NK-92 (cell line): ENCODE results near the gene ATPAF2.
"Not testable (repeated sequence)": the region's sequence is repeated elsewhere in the genome, so short reads cannot be mapped to it uniquely, and the experiment has no call there.

Source experiments
- DNase-seq: peaks from one replicate; lab custom pipeline; 2025; ENCODE audit not compliant: unreplicated experiment; lab: John Stamatoyannopoulos, UW

The ATPAF2 gene

DNA sequence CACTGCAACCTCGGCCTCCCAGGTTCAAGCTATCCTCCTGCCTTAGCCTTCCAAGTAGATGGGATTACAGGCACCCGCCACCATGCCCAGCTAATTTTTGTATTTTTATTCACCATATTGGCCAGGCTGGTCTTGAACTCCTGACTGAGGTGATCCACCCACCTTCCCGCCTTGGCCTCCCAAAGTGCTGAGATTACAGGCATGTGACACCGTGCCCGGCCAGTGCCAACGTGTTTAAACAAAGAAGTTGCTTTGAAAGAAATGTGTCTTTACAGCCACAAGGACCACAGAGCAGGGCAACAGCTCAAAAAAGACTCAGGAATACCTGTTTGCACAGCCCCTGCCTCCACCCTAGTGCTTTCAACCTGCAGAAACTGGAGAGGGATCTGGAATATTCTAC, 25.0 kb downstream of the ATPAF2 start:
- DNase-seq = no peak

DNA sequence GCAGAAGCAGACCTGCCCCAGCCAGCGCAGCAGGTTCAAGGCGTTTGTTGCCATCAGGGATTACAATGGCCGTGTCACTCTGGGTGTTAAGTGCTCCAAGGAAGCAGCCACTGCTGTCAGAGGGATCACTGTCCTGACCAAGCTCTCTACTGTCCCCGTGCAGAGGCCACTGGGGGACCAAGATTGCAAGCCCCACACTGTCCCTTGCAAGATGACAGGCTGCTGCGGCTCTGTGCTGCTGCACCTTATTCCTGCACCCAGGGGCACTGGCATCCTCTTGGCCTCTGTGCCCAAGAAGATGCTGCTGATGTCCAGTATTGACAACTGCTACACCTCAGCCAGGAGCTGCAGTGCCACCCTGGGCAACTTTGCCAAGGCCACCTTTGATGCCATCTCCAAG, 27.7 kb downstream of the ATPAF2 start:
- no peak for DNase-seq

DNA sequence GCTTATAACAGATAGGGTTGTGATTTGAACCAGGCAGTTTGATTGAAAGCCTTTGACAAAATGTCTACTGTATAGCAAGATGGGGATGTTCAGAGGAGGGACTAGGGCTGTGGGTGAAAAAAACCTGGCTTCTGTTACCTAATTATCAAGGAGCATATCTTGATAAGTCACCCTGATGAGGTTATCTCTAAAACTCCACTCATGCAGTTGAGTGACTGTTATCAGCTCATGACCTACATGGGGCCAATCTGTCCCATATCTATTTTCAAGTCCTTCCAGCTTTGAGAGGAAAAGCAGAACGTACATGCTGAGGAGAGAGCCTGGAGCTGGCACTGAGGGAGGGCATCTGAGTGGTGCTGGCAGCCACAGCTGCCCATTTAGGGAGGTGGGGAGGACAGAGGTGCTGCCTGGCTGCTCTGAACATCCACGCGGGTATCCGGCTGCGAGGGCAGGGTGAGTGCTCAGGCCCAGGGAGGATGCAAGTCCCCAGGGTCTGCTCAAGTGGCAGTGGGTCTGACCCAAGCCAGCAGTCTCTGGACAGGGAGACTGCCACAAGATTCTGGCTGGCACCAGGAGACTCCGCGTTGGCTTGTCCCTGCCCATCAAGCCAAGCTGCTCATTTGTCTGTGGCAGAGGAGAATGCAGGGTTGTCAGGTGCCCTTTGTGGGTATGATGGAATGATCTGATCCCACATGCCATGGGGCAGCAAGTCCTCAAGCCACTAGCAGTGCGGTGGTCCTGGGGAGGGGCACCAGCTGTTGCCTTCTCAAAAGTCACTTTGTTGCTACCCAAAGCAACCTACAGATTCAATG, 29.2 kb downstream of the ATPAF2 start:
- no peak for DNase-seq

DNA sequence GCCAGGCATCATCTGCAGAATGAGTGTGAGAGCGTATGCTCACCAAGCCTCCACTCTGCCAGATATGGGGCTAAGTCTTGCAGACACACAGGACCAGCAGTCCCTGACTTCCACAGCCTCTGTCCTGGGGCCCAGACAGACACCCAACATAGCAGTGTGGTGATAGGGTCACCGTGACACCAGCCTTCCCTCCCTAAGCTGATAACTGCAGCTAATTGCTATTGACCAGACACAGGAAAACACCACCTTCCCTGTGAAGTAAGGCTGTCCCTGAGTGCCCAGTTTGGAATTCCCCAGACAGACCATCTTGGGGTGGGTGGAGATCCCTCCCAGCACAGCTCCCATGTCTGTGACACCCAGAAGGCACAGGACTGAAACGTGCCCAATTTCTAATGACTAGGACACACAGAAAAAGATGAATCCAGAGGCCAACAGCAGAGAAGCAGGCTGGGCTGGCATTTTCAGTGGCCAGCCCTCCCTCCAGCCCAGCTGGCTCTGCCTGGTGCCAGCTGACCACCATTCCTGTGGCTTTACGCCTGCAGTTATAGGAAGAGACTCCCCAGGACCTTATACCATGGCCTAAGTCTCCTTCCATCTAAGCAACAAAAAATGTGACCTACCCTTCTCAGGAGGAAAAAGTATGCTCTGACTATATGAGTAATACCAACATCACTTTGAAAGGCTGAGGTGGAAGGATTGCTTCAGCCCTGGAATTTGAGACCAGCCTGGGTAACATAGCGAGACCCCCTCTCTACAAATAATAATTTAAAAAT, 30.3 kb downstream of the ATPAF2 start:
- no peak for DNase-seq

DNA sequence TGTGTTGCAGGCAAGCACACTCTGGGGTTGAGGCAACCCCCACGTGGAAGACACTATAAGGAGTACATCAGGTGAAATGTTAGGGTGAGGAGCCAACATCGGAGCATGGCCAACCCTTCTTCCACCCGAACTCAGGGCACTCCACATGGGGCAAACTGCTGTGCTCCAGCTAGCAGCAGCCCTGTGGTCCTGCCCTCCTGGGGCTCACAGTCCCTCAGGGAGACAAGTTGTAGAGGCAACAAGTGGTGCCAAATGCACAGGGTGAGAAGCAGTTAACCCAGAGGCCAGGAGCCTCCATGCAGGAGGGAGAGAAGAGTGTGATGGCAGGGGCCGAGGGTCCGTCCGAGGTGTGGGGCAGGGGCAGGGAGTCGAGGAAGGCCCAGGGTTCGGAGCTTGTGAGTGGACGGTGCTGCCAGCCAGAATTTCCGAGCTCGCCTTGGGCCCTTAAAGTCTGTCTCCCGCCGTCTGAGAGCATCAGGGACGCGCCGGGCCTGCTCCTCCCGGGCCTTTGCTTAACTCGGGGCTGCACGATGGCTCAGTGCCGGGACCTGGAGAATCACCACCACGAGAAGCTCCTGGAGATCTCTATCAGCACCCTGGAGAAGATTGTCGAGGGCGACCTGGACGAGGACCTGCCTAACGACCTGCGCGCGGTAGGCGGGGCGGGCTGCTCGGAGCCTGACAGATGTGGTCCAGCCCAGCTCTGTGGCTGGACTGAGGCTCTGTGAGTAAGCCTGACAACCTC, 32.3 kb downstream of the ATPAF2 start:
- DNase-seq = no peak

DNA sequence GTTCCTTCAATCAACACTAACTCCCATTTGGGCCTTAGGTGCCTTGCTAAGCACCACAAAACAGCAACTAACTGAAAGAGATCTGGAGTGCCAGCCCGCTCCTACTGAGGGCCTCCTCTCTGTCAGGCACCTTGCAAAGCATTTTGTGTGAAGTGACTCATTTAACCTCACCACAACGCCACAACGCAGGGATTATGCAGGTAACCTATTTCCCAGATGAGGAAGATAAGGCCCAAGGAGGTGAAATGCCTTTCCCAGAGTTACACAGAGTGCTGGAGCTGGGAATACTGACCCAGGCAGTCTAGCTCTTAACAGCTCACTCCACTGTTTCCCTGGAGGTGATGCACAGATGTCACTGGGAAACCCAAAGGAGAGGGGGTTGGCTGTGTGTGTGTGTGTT, 33.5 kb downstream of the ATPAF2 start:
- no peak for DNase-seq

DNA sequence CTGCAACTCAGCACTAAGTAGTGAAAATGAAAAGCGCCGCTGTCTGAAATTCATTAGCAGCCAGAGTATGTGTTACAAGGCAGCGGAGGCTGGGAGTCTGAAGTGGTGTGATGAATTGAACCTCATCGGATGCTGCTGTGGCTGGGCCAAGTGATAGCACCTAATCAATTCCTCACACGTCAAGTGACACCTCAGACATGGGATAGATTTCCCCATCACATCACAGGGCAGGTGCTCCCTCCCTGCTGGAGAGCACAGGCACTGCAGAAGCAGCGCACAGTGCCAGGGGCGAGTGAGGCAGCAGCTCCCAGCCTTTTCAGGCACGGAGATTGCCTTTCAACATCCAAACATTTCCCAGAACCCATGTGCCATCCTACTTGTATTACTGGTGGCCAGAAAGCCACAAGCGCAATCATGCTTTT, 34.1 kb downstream of the ATPAF2 start:
- DNase-seq = no peak

DNA sequence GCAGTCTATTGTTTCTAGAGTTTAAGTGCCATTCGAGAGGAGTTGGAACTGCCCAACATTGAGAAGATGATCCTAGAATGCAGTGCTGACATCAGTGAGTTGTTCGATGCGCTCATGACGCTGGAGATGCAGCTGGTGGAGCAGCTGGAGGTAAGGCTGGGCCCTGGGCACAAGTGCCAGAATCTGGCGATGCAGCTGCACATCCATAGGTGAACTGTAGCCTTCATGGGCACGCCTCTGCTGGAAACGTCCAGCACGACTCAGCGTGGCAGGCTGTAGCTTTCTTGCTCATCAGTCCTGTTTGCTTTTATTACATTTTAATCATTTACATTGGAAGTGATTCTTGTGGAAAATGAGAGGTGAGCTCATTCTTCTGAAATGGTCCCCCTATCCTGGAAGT, 34.6 kb downstream of the ATPAF2 start:
- DNase-seq = no peak

DNA sequence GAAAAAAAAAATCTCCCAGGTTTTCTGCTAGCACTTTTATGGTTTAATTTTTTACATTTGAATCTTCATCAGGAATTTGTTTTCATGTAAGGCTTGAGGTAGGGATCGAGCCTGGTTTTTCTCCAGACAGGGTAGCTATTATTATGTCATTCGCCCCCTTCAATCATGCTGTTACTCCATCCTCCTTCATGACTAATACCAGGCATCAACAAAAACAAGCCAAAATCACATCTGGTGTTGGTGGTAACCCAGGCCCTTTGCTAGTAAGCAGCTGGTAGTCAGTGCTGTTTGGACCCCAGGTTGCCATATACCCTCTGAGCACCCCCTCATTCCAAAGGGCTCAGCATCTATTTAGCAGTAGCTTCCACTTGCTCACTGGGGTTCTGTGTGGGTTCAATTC, 36.8 kb downstream of the ATPAF2 start:
- no peak for DNase-seq

DNA sequence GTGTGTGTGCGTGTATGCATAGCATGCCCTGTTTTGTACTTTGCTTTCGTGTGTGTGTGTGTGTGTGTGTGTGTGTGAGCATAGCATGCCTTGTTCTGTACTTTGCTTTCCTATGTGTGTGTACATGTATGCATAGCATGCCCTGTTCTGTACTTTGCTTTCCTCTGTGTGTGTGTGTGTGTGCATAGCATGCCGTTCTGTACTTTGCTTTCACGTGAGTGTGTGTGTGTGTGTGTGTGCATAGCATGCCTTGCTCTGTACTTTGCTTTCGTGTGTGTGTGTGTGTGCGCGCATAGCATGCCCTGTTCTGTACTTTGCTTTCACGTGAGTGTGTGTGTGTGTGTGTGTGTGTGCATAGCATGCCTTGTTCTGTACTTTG, 38.9 kb downstream of the ATPAF2 start:
- no peak for DNase-seq

DNA sequence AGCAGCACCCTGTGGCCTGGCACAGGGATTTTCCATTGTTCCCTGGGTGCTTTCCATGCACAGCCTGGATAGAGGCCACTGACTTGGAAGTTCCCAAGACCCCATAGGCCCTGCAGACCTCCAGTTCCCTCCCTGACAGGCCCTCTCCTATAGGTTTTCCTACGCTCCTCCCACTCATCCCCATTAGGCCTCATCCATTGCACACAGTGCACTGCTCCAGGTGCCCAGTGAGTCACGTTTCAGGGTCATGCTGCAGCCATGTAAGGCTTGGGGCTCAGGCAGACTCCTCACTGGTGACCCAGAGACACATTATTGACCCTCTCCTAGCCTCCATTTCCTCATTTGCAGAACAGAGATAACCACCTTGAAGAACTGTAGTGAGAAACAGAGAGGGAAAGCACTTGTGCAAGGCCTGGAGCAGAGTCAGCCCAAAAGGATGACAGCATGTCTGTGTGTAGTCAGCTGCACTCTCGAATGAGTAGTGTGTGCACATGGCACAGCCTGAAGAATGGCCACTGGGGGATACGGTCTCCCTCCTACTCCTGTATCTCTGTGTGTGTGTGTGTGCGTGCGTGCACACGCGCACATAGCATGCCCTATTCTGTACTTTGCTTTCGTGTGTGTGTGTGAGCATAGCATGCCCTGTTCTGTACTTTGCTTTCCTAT, 39.5 kb downstream of the ATPAF2 start:
- no peak for DNase-seq

DNA sequence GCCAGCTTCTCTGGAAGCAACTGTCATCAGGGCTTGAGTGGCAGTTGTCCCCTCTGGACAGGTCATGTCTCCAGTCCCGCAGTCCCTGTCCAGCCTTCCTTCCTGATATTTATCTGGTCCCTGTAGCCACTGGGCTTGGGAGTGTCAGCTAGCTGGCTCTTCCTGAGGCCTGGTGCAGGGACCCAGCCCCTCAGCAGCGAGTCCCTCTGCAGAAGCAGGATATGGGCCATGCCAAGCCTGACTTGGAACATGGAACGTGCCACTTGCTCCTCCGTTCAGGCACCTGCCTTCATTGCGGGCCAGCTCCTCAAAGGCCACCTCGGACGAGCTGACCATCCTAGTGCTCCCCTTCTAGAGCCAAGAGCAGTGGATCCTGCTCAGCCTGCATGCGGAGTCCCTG, 40.0 kb downstream of the ATPAF2 start:
- DNase-seq = no peak

DNA sequence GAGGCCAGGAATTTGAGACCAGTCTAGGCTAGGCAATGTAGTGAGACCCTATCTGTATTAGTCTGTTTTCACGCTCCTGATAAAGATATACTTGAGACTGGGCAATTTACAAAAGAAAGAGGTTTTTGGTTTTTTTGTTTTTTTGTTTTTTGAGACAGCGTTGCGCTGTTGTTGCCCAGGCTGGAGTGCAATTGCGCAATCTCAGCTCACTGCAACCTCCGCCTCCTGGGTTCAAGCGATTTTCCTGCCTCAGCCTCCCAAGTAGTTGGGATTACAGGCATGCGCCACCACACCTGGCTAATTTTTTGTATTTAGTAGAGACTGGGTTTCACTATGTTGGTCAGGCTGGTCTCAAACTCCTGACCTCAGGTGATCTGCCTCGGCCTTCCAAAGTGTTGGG, 43.1 kb downstream of the ATPAF2 start:
- not testable (repeated sequence) for DNase-seq

DNA sequence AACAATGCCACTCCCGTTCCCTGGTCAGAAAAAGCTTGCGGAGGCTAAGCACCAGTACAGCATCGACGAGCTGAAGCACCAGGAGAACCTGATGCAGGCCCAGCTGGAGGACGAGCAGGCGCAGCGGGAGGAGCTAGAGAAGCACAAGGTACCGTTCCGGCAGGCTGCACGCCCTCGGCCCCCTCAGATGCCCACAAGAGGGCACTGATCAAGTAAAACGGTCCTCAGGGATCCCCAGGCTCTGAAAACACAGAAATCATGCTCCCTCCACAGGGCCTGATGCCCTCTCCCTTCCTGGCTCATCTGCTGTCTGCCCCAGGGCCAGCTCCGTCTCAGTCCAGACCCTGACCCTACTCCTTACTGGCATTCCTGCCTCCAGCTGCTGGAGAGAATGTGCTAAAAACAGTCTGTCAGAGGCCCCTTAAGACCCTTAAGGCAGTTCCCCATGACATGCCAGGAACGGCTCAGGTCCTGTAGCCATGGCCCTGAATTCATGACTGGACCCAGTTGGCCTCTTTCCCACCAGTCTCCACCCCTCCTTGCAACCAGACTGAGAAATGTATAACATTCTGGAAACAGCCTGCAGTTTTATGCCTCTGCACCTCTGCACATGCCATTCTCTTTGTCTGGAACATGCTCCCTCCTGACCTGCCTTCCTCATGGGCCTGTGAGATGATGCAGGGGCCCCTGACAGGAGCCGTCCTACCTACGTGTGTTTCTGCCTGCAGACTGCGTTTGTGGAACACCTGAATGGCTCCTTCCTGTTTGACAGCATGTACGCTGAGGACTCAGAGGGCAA, 44.5 kb downstream of the ATPAF2 start:
- DNase-seq = no peak

DNA sequence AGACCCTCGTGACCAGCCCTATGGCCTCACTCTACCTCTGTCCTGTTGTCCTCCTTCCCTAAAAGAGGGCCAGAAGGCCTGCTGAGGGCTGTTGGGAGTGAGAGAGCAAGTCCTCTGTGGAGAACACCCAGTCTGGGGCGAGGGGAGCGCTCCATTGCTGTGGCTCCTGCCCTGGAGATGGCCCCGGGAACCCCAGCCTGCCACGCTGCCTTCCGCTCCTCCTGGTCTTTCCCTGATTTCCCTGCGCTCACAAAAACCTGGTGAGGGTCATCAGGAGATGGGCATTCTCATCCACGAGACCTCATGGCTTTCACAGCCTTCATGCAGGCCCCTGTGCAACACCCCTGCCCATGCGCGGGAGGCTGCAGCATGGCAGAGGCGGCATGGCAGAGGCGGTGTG, 45.1 kb downstream of the ATPAF2 start:
- DNase-seq = no peak

DNA sequence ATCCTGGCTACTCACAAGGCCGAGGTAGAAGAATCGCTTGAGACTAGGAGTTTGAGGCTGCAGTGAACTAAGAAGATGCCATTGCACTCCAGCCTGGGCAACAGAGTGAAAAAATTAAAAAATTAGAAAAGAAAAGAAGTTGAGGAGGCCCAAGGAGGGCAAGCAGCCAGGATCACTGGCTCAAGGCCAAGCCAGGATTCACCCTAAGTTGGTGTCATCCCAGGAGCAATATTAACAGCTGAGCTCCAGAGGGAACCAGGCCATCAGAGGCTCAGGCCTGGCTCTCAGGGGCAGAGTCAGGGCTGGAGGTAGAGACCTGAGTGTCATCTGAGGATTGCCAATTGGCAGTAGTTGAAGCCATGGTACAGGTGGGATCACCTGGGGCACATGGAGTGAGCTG, 45.6 kb downstream of the ATPAF2 start:
- DNase-seq = no peak

DNA sequence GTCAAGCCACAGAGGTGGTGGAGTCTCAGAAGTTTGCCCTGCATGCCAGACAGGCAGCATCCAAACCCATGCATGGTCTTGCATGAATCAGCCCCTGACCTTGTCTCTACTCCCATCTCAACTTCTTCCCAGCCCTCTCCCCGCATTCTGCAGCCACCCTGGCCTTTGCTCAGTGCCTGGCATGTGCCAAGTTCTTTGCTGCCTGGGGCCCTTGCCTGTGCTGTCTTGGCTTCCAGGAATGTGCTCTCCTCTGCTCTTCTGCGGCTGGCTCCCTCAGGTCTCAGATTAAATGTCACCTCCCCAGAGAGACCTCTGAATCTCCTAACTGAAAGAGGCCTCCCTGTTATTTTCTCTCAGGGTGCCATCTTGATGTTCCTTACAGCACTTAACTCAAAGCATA, 48.7 kb downstream of the ATPAF2 start:
- DNase-seq = no peak

DNA sequence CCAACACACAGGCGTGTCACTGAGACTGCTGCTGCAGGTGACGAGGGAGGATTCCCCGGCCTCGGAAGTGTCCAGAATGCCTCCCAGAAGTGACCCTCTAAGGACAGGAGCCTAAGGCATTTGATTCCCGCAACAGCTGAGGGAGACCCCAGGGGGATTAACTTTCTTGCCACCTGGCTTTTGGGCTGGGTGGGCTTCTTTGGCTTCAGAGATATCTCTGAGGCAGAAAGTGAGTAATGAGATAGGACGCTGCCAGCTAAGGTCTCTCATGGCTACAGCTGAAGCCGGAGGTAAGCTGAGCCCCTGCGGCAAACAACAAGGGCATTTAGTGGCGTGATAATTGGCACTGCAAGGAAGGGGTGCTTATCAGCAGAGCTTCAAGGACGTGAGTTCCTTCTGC, 49.4 kb downstream of the ATPAF2 start:
- no peak for DNase-seq

DNA sequence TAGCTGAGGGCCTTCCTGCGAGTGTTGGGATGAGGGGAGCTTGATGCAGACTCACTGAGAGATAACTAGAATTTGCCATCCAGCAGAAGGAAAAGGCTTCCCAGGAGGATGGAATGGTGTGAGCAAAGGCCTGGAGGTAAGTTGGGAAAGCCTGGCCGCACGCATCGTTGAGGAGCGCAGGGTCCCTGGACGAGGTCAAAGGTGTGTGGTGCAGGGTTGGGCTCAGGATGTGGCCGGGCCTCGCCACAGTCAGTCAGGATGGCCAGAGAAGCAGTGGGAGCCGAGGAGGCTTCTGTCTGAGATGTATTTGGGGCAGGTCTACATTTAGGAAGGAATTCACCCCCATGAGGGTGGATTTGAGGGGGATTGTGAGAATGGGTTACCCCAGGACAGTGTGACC, 49.9 kb downstream of the ATPAF2 start:
- DNase-seq = no peak

DNA sequence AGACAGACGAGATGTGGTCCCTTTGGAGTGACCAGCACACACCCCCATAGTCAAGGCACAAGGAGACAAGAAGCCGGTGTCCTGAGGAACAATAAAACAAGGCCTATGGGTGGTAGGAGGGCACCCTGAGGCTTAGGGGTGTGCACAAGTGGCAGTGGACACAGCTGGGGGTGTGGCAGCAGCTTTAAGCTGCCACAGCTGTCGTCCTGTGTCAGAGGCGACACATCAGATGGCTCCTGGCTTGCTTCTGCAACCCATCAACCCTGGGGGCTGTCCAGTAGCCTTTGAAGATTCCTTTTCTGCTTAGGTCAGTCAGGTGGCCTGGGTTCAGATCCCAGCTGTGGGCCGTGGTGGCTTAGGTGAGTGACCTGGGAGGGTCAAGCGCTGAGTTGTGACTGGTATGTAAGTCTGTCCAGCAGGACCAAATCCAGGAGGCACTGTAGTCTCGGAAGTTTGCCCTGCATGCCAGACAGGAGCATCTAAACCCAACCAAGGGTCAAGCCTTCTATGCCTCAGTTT, 50.5 kb downstream of the ATPAF2 start:
- DNase-seq = no peak
